Measurements from ENCODE around the gene SLIT1.
A peak's percentile ranks its signal among the peaks of the same experiment; 100 is the strongest.

The SLIT1 gene

DNA sequence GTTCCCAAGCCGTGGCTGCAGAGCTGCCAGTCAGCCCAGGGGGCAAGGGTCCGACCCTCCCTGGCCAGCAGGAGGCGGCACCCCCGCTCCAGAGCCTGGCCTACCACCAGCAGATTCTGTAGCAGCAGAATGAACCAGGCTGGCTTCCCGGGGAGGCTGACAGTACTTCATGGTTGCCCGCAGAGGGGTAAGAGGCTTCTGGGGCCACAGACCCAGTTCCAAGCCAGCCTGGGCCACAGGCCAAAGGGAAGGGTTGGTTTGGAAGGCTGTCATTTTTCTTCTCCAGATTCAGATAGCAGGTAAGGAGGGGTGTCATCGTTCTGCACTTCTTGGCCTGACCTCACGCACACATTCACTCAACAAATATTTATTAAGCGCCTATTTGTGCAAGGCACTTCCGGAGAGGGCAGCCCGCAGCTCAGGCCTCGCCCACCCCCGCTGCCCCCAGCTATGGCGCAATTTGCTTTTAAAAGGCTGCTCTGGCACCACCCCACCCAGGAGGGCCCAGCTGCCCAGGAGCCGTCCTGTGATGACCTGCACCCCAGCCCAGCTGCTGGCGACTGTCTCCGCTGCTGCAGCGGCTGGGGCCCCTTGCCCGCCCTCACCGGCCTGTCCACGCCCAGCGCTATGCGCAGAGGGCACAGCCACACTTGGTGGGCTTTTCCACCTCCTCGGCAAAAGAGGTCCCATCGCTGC lies 185.1 kb downstream of the SLIT1 start:
- no peaks in the 10 kb centered on the region for H3K27me3 ChIP-seq (ENCODE audit: control insufficient read depth in 1 of 2, insufficient read depth in 2 of 2, low read length in 2 of 2)
- no peak overlapping the region for H3K27ac ChIP-seq (ENCODE audit: low read depth, low read length)
- H3K9me3 ChIP-seq (ENCODE audit: control insufficient read depth in 1 of 2, low read length in 2 of 2) = no peaks in the 10 kb centered on the region

DNA sequence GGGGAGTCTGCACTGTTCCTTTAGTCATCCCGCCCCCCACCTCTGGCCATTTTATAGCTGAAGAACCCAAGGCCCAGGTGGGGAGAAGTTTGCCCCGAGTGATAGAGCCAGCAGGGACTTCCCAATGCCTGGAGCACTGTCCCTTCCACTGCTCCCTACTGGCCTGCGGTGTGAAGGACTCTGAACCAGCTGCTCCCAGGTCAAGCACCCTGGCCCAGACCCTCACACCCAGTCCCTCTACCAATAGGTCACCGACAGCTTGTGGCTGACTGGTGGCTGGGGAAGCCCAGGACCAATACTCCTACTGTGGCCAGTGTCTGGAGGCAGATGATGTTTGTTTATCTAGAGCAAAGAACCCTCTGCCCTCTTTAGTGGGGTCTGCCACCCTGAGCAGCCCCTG lies 185.8 kb downstream of the SLIT1 start:
- H3K36me3 ChIP-seq (ENCODE audit: control insufficient read depth in 1 of 2, insufficient read depth in 2 of 2, low read length in 2 of 2) = no peaks in the 10 kb centered on the region
- H3K27me3 ChIP-seq (ENCODE audit: control insufficient read depth in 1 of 2, insufficient read depth in 2 of 2, low read length in 2 of 2) = no peaks in the 10 kb centered on the region
- no peak overlapping the region for H3K9ac ChIP-seq (ENCODE audit: low read depth in 1 of 2, low read length in 2 of 2)
- H3K4me1 ChIP-seq (ENCODE audit: control insufficient read depth in 1 of 2, insufficient read depth in 2 of 2, low read length in 2 of 2) = peaks cover 47 to 52% of the 10 kb centered on the region in 2 donors
- H3K4me3 ChIP-seq (ENCODE audit: low read depth in 1 of 2, low read length in 2 of 2) = no peak overlapping the region
- H3K9me3 ChIP-seq (ENCODE audit: control insufficient read depth in 1 of 2, low read length in 2 of 2) = no peaks in the 10 kb centered on the region
- no peak overlapping the region for H3K27ac ChIP-seq (ENCODE audit: low read depth, low read length)

More for the DNA sequence above, 185.1 kb downstream of the SLIT1 start:
- Histone ChIP-seq H3K4me3 (ENCODE audit: low read depth in 1 of 2, low read length in 2 of 2) (no peak overlapping the region), H3K4me1 (ENCODE audit: control insufficient read depth in 1 of 2, insufficient read depth in 2 of 2, low read length in 2 of 2) (peaks cover 47 to 52% of the 10 kb centered on the region in 2 donors), H3K9ac (ENCODE audit: low read depth in 1 of 2, low read length in 2 of 2) (no peak overlapping the region), H3K36me3 (ENCODE audit: control insufficient read depth in 1 of 2, insufficient read depth in 2 of 2, low read length in 2 of 2) (no peaks in the 10 kb centered on the region)

DNA sequence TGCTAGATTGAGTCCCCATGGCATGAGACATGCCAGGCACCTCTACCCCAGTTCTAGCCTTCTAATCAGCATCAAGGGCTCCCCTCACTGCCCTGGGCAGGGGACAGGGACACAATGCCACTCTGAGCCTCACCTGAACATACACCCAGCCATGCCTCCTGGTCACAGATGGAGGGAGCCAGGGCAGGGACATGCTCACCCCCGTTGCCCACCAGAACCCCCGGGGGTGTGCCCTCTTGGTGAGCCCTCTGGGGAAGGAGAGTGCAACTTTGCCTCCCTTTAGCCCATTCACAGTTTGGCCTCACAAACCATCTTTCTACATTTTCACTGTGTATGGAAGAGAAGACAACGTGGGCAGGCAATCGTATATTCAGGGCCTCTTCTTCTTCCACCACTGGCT lies 186.4 kb downstream of the SLIT1 start:
- no peaks in the 10 kb centered on the region for H3K27me3 ChIP-seq (ENCODE audit: control insufficient read depth in 1 of 2, insufficient read depth in 2 of 2, low read length in 2 of 2)
- H3K36me3 ChIP-seq (ENCODE audit: control insufficient read depth in 1 of 2, insufficient read depth in 2 of 2, low read length in 2 of 2) = no peaks in the 10 kb centered on the region
- no peak overlapping the region for H3K4me3 ChIP-seq (ENCODE audit: low read depth in 1 of 2, low read length in 2 of 2)
- H3K27ac ChIP-seq (ENCODE audit: low read depth, low read length) = no peak overlapping the region
- no peaks in the 10 kb centered on the region for H3K9me3 ChIP-seq (ENCODE audit: control insufficient read depth in 1 of 2, low read length in 2 of 2)
- H3K9ac ChIP-seq (ENCODE audit: low read depth in 1 of 2, low read length in 2 of 2) = no peak overlapping the region
- peaks cover 47 to 52% of the 10 kb centered on the region in 2 donors for H3K4me1 ChIP-seq (ENCODE audit: control insufficient read depth in 1 of 2, insufficient read depth in 2 of 2, low read length in 2 of 2)

- no peaks in the 10 kb centered on the region for H3K27me3 ChIP-seq (ENCODE audit: control insufficient read depth in 1 of 2, insufficient read depth in 2 of 2, low read length in 2 of 2)
These were observed 187.3 kb downstream of the SLIT1 start for GRCh38 chr10:96998329-96998888.

GRCh38 chr10:96996275-96996965 lies 189.3 kb downstream of the SLIT1 start:
- Histone ChIP-seq H3K4me1 (ENCODE audit: control insufficient read depth in 1 of 2, insufficient read depth in 2 of 2, low read length in 2 of 2) (peaks cover 45% of the 10 kb centered on the region in 2 donors), H3K27me3 (ENCODE audit: control insufficient read depth in 1 of 2, insufficient read depth in 2 of 2, low read length in 2 of 2) (no peaks in the 10 kb centered on the region), H3K9me3 (ENCODE audit: control insufficient read depth in 1 of 2, low read length in 2 of 2) (no peaks in the 10 kb centered on the region), H3K4me3 (ENCODE audit: low read depth in 1 of 2, low read length in 2 of 2) (no peak overlapping the region), H3K27ac (ENCODE audit: low read depth, low read length) (no peak overlapping the region), H3K9ac (ENCODE audit: low read depth in 1 of 2, low read length in 2 of 2) (no peak overlapping the region), H3K36me3 (ENCODE audit: control insufficient read depth in 1 of 2, insufficient read depth in 2 of 2, low read length in 2 of 2) (no peaks in the 10 kb centered on the region)

More at GRCh38 chr10:96998329-96998888, 187.3 kb downstream of the SLIT1 start:
- peak overlapping the region in 1 of 2 donors; percentile 40 for H3K4me3 ChIP-seq (ENCODE audit: low read depth in 1 of 2, low read length in 2 of 2)
- no peaks in the 10 kb centered on the region for H3K9me3 ChIP-seq (ENCODE audit: control insufficient read depth in 1 of 2, low read length in 2 of 2)
- H3K27ac ChIP-seq (ENCODE audit: low read depth, low read length) = no peak overlapping the region
- H3K36me3 ChIP-seq (ENCODE audit: control insufficient read depth in 1 of 2, insufficient read depth in 2 of 2, low read length in 2 of 2) = no peaks in the 10 kb centered on the region
- no peak overlapping the region for H3K9ac ChIP-seq (ENCODE audit: low read depth in 1 of 2, low read length in 2 of 2)
- peaks cover 47 to 52% of the 10 kb centered on the region in 2 donors for H3K4me1 ChIP-seq (ENCODE audit: control insufficient read depth in 1 of 2, insufficient read depth in 2 of 2, low read length in 2 of 2)

- Histone ChIP-seq H3K4me1 (ENCODE audit: control insufficient read depth in 1 of 2, insufficient read depth in 2 of 2, low read length in 2 of 2) (peaks cover 39% of the 10 kb centered on the region in 2 donors), H3K4me3 (ENCODE audit: low read depth in 1 of 2, low read length in 2 of 2) (no peak overlapping the region), H3K27me3 (ENCODE audit: control insufficient read depth in 1 of 2, insufficient read depth in 2 of 2, low read length in 2 of 2) (no peaks in the 10 kb centered on the region), H3K9ac (ENCODE audit: low read depth in 1 of 2, low read length in 2 of 2) (no peak overlapping the region), H3K9me3 (ENCODE audit: control insufficient read depth in 1 of 2, low read length in 2 of 2) (no peaks in the 10 kb centered on the region), H3K36me3 (ENCODE audit: control insufficient read depth in 1 of 2, insufficient read depth in 2 of 2, low read length in 2 of 2) (no peaks in the 10 kb centered on the region), H3K27ac (ENCODE audit: low read depth, low read length) (no peak overlapping the region)
These were observed 189.9 kb downstream of the SLIT1 start for GRCh38 chr10:96995851-96996250.

DNA sequence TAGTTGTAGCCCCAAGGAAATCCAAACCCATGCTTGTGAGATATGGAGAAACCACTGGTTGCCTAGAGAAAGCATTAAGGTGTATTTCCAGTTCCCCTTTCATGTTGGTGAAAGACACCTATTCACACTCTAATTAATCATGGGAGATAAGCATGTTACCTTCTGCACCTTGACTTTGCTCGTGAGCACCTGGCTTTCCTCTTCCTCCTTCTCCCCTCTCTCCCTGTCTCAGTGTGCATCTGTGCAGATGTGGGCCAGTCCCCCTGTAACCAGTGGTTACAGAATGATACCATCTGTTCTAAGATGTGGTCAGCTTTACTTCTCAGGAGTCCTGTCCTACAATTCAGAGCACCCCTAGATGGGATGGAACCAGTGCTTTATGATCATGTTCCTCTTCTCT lies 193.0 kb downstream of the SLIT1 start:
- Histone ChIP-seq H3K27ac (ENCODE audit: low read depth, low read length) (no peak overlapping the region), H3K4me1 (ENCODE audit: control insufficient read depth in 1 of 2, insufficient read depth in 2 of 2, low read length in 2 of 2) (peaks cover 13 to 18% of the 10 kb centered on the region in 2 donors), H3K9me3 (ENCODE audit: control insufficient read depth in 1 of 2, low read length in 2 of 2) (no peaks in the 10 kb centered on the region), H3K9ac (ENCODE audit: low read depth in 1 of 2, low read length in 2 of 2) (no peak overlapping the region), H3K4me3 (ENCODE audit: low read depth in 1 of 2, low read length in 2 of 2) (no peak overlapping the region), H3K36me3 (ENCODE audit: control insufficient read depth in 1 of 2, insufficient read depth in 2 of 2, low read length in 2 of 2) (no peaks in the 10 kb centered on the region), H3K27me3 (ENCODE audit: control insufficient read depth in 1 of 2, insufficient read depth in 2 of 2, low read length in 2 of 2) (no peaks in the 10 kb centered on the region)

- Histone ChIP-seq H3K4me1 (ENCODE audit: control insufficient read depth in 1 of 2, insufficient read depth in 2 of 2, low read length in 2 of 2) (peaks cover 11 to 13% of the 10 kb centered on the region in 2 donors), H3K4me3 (ENCODE audit: low read depth in 1 of 2, low read length in 2 of 2) (no peak overlapping the region), H3K36me3 (ENCODE audit: control insufficient read depth in 1 of 2, insufficient read depth in 2 of 2, low read length in 2 of 2) (no peaks in the 10 kb centered on the region), H3K9me3 (ENCODE audit: control insufficient read depth in 1 of 2, low read length in 2 of 2) (no peaks in the 10 kb centered on the region), H3K9ac (ENCODE audit: low read depth in 1 of 2, low read length in 2 of 2) (no peak overlapping the region), H3K27ac (ENCODE audit: low read depth, low read length) (no peak overlapping the region), H3K27me3 (ENCODE audit: control insufficient read depth in 1 of 2, insufficient read depth in 2 of 2, low read length in 2 of 2) (no peaks in the 10 kb centered on the region)
These were observed 194.4 kb downstream of the SLIT1 start for GRCh38 chr10:96991313-96991841.

DNA sequence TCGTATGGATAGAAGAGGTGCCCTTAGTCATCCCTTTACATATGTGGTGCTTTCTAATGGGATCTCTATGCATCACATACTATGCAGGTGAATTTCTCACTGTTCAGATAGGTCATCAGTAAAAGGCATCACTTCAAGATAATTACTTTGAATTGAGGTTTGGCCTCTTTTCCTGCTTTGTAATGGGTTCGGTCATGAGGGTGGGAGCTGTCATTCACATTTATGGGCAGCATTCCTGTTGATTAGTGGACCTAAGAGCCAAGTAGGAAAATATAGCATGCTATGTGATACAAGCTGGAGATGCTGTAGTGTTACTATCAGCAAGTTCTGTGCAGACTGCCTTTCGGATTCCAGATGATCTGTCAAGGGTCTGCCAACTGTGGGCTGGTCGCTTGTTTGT lies 197.3 kb downstream of the SLIT1 start:
- peaks cover 11 to 13% of the 10 kb centered on the region in 2 donors for H3K4me1 ChIP-seq (ENCODE audit: control insufficient read depth in 1 of 2, insufficient read depth in 2 of 2, low read length in 2 of 2)
- H3K9me3 ChIP-seq (ENCODE audit: control insufficient read depth in 1 of 2, low read length in 2 of 2) = no peaks in the 10 kb centered on the region
- H3K27me3 ChIP-seq (ENCODE audit: control insufficient read depth in 1 of 2, insufficient read depth in 2 of 2, low read length in 2 of 2) = no peaks in the 10 kb centered on the region
- H3K27ac ChIP-seq (ENCODE audit: low read depth, low read length) = no peak overlapping the region
- H3K9ac ChIP-seq (ENCODE audit: low read depth in 1 of 2, low read length in 2 of 2) = no peak overlapping the region
- no peaks in the 10 kb centered on the region for H3K36me3 ChIP-seq (ENCODE audit: control insufficient read depth in 1 of 2, insufficient read depth in 2 of 2, low read length in 2 of 2)
- H3K4me3 ChIP-seq (ENCODE audit: low read depth in 1 of 2, low read length in 2 of 2) = no peak overlapping the region

DNA sequence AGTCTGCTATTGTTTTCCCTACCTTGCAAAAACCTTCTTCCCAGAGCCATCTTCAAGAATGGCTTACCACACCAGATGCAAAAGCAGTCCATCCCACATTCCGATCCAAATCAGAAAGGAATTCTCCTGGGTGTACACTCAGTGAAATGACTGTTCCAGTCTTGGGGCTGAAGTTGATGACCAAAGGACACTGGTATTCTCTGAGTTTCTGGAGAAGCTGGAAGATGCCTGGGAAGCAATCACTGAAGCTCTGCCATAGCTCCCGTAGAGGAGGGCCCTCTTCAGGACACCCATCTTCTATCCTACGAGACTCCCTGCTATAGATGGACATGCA lies 197.9 kb downstream of the SLIT1 start:
- Histone ChIP-seq H3K4me3 (ENCODE audit: low read depth in 1 of 2, low read length in 2 of 2) (no peak overlapping the region), H3K9me3 (ENCODE audit: control insufficient read depth in 1 of 2, low read length in 2 of 2) (no peaks in the 10 kb centered on the region), H3K4me1 (ENCODE audit: control insufficient read depth in 1 of 2, insufficient read depth in 2 of 2, low read length in 2 of 2) (peaks cover 7 to 10% of the 10 kb centered on the region in 2 donors), H3K27ac (ENCODE audit: low read depth, low read length) (no peak overlapping the region), H3K36me3 (ENCODE audit: control insufficient read depth in 1 of 2, insufficient read depth in 2 of 2, low read length in 2 of 2) (peaks cover 0 to under 1% of the 10 kb centered on the region in 2 donors), H3K9ac (ENCODE audit: low read depth in 1 of 2, low read length in 2 of 2) (no peak overlapping the region), H3K27me3 (ENCODE audit: control insufficient read depth in 1 of 2, insufficient read depth in 2 of 2, low read length in 2 of 2) (no peaks in the 10 kb centered on the region)
